K562 (cell line): Measurements from ENCODE around the gene CHRND. TPM values are rescaled to one million over a fixed set of nuclear protein-coding genes. Genes with fewer than 3 reads are reported as not detected.

Experiments
- ATAC-seq: fragments of 200-7000 bp; cut with Tn5 transposase; 3 replicates; pipeline ENCODE4 v1.9.1; 2020; ENCODE audit warnings: moderate library complexity
- BruUV-seq: library from RNA; stranded (reverse); fragments of 400-500 nt; replicated peaks from 2 replicates; lab custom pipeline; 2021; lab: Mats Ljungman, UMichigan
- CTCF ChIA-PET: fragments of 300-600 bp; formaldehyde crosslinking; extraction: SDS; loops from one replicate; lab custom pipeline; 2021; ENCODE audit warnings: low intra/inter-chr PET ratio; lab: Yijun Ruan, JAX
- POLR2A ChIA-PET: fragments of 300-600, 350-650 bp; sonication (Branson Sonifier 250); formaldehyde crosslinking; extraction: SDS; loops from one replicate; lab custom pipeline; 2021; ENCODE audit warnings: antibody characterized with exemption, inconsistent platforms; lab: Yijun Ruan, JAX
- DNase-seq, 4 experiments: peaks; one replicate each; pipeline versions ENCODE4 v3.0.0 to v3.0.0-alpha.2; 2011 to 2018; ENCODE audit warnings: low spot score in 3 of 4, mixed read lengths in 3 of 4; ENCODE audit errors: extremely low read depth in 1 of 4
- FAIRE-seq: peaks from 2 replicates; lab custom pipeline; 2011; peaks lifted over from hg19 to GRCh38; lab: Jason Lieb, UNC
- H2AFZ ChIP-seq: 2 replicates; pipeline ENCODE4 v1.6.0; 2011; ENCODE audit warnings: low read depth, low read length, control low read depth, inconsistent platforms
- H3K27ac ChIP-seq: fragments of 200-600 bp; 3 replicates; pipeline ENCODE4 v1.8.0; 2011; ENCODE audit warnings: low read depth, mild to moderate bottlenecking, control low read depth, inconsistent platforms, low read length, moderate library complexity, mixed read lengths; ENCODE audit errors: extremely low read depth
- H3K27me3 ChIP-seq, 2 experiments: fragments of 300-600 bp in 1 of 2; 2 replicates in 1 of 2; 3 replicates in 1 of 2; pipeline versions ENCODE4 v1.6.0 to v1.8.0; 2011; ENCODE audit warnings: inconsistent platforms in 2 of 2, low read length in 2 of 2, mild to moderate bottlenecking in 1 of 2, mixed read lengths in 1 of 2, moderate library complexity in 1 of 2; ENCODE audit not compliant: control insufficient read depth in 2 of 2, insufficient read depth in 2 of 2
- H3K36me3 ChIP-seq: fragments of 300-600 bp; 3 replicates; pipeline ENCODE4 v1.8.0; 2011; ENCODE audit warnings: mild to moderate bottlenecking, low read length, inconsistent platforms; ENCODE audit not compliant: control insufficient read depth, insufficient read depth
- H3K4me1 ChIP-seq, 2 experiments: fragments of 200-600 bp in 1 of 2; replicated peaks in 1 of 2; 2 replicates in 1 of 2; 3 replicates in 1 of 2; pipeline versions ENCODE4 v1.5.1 to v1.8.0; 2011; ENCODE audit warnings: inconsistent platforms in 2 of 2, low read length in 2 of 2, mild to moderate bottlenecking in 1 of 2, mixed read lengths in 1 of 2, moderate library complexity in 1 of 2; ENCODE audit not compliant: control insufficient read depth in 2 of 2, insufficient read depth in 2 of 2
- H3K4me2 ChIP-seq: 2 replicates; pipeline ENCODE4 v1.6.1; 2011; ENCODE audit warnings: low read length, control low read depth, inconsistent platforms, mixed read lengths; ENCODE audit not compliant: insufficient read depth
- H3K4me3 ChIP-seq: fragments of 200-600 bp; sonication (generic), shearing (Covaris generic); 2 replicates; pipeline ENCODE4 v1.5.1; 2016; ENCODE audit warnings: control low read depth, inconsistent platforms
- H3K79me2 ChIP-seq: fragments of 200-600 bp; 3 replicates; pipeline ENCODE4 v1.8.0; 2011; ENCODE audit warnings: low read length, inconsistent platforms; ENCODE audit not compliant: control insufficient read depth, insufficient read depth
- H3K9ac ChIP-seq, 2 experiments: 2 replicates each; pipeline versions ENCODE4 v1.6.0 to v1.6.1; 2011; ENCODE audit warnings: low read depth in 2 of 2, low read length in 2 of 2, control low read depth in 1 of 2, inconsistent platforms in 1 of 2, mild to moderate bottlenecking in 1 of 2, mixed read lengths in 1 of 2; ENCODE audit not compliant: insufficient read depth in 1 of 2
- H3K9me1 ChIP-seq: one replicate; pipeline ENCODE4 v1.6.0; 2011; ENCODE audit warnings: inconsistent platforms, mild to moderate bottlenecking, low read length, moderate library complexity; ENCODE audit not compliant: control insufficient read depth, insufficient read depth
- H3K9me3 ChIP-seq: replicated peaks from 2 replicates; pipeline ENCODE4 v1.5.1; 2011; ENCODE audit warnings: low read depth, low read length, inconsistent platforms; ENCODE audit not compliant: control insufficient read depth, insufficient read depth
- H4K20me1 ChIP-seq: replicated peaks from 2 replicates; pipeline ENCODE4 v1.6.1; 2011; ENCODE audit warnings: low read length, inconsistent platforms, mixed read lengths; ENCODE audit not compliant: control insufficient read depth, insufficient read depth
- ASH1L ChIP-seq: fragments of 450-650 bp; IDR thresholded peaks from 2 replicates; pipeline ENCODE4 v1.6.1; 2018; ENCODE audit warnings: borderline replicate concordance, mild to moderate bottlenecking, low read depth; ENCODE audit not compliant: partially characterized antibody
- CAMTA2 ChIP-seq: fragments of 250-450 bp; sonication (Bioruptor Pico); conservative IDR thresholded peaks from 2 replicates; pipeline ENCODE4 v1.5.1; 2022
- CBFB ChIP-seq: sonication (generic); formaldehyde crosslinking; IDR thresholded peaks from 2 replicates; pipeline ENCODE4 v1.4.0; 2020; ENCODE audit warnings: mild to moderate bottlenecking, missing genetic modification reagents
- LEF1 ChIP-seq: fragments of 450-650 bp; IDR thresholded peaks from 2 replicates; pipeline ENCODE4 v1.6.1; 2016; ENCODE audit warnings: mild to moderate bottlenecking
- NBN ChIP-seq: fragments of 450-650 bp; IDR thresholded peaks from 2 replicates; pipeline ENCODE4 v1.6.1; 2016; ENCODE audit warnings: low read depth, mild to moderate bottlenecking
- POLR2AphosphoS2 ChIP-seq: IDR thresholded peaks from 2 replicates; pipeline ENCODE4 v1.6.1; 2012; ENCODE audit warnings: low read length, improper control_type of control experiment
- PRPF4 ChIP-seq: fragments of 200-400 bp; formaldehyde crosslinking; IDR thresholded peaks from one replicate; pipeline ENCODE4 v1.6.1; 2017; ENCODE audit warnings: low read length, low read depth, mild to moderate bottlenecking; ENCODE audit not compliant: insufficient read depth, poor library complexity, severe bottlenecking
- THAP7 ChIP-seq: fragments of 250-450 bp; sonication (Bioruptor Pico); IDR thresholded peaks from 2 replicates; pipeline ENCODE4 v1.5.0; 2021
- ZNF592 ChIP-seq: fragments of 450-650 bp; IDR thresholded peaks from 2 replicates; pipeline ENCODE4 v1.6.1; 2017; ENCODE audit warnings: antibody characterized with exemption, mild to moderate bottlenecking
- WGBS: fragments of 100-300 bp; shearing (Covaris generic); methylation state at CpG from one replicate; pipeline ENCODE4 v1.1.6; 2016; ENCODE audit warnings: low coverage, mixed read lengths; ENCODE audit not compliant: insufficient coverage; ENCODE audit errors: missing lambda C conversion rate; 5-methylcytosine and 5-hydroxymethylcytosine counted together
- in situ Hi-C: fragments of 300-500 bp; cut with MboI; formaldehyde crosslinking; loops from 4 replicates; pipeline ENCODE4 v1.15.0; 2018; ENCODE audit warnings: inconsistent platforms, mixed read lengths
- intact Hi-C: fragments of 100-400 bp; cut with micrococcal nuclease; formaldehyde crosslinking; loops from 2 replicates; pipeline ENCODE4 v1.14.2; 2022
- polyA plus RNA-seq, 8 experiments: library from polyadenylated mRNA; depleted of rRNA in 4 of 8; stranded (reverse) in 5 of 8; unstranded in 3 of 8; fragments of >200 nt; fragmentation: Nextera tagmentation in 2 of 8; fragmentation: Illumina TruSeq in 1 of 8; extraction: Ambion mirVana in 2 of 8; extraction: Trizol in 1 of 8; gene quantifications; 2 replicates each; pipeline versions ENCODE4 v1.2.1 to v1.2.3, GENCODE V29; 2011 to 2014; ENCODE audit warnings: inconsistent platforms in 1 of 8, missing spikeins in 1 of 8
- total RNA-seq, 7 experiments: library from RNA; depleted of rRNA in 6 of 7; stranded (reverse); fragments of >200 nt in 6 of 7; fragmentation: Illumina TruSeq in 2 of 7; extraction: Trizol in 2 of 7; gene quantifications; 2 replicates each; pipeline versions ENCODE4 v1.2.1 to v1.2.3, GENCODE V29; 2011 to 2021; ENCODE audit warnings: low replicate concordance in 1 of 7

CHRND gene
- total and polyA plus RNA-seq, 9 of the 15 experiments (the other 6 are each of a cell fraction or from before 2014, with no cell fraction given): not detected

GRCh38 chr2:232550354-232551249 is 24.6 kb downstream of the CHRND start, which contains the start of the genes EIF4E2 and TIGD1:
EIF4E2 (plus strand) TSS chr2:232550689; CDS start chr2:232550725, 36 bp downstream.
TIGD1 (minus strand) TSS chr2:232550557; CDS start chr2:232549882, 675 bp downstream.
- Histone ChIP-seq H3K9me3 (no peaks in the 10 kb centered on the region; the same call in 1 of the 2 replicates), H3K36me3 (peaks cover 32% of the 10 kb centered on the region; the same call in 2 of the 3 replicates), H3K4me1 (peaks cover 6 to 7% of the 10 kb centered on the region in 2 experiments; a peak in 4 of 5 replicates), H3K27ac (peak within 1 kb of the TSS; percentile 81), H3K4me2 (peak within 1 kb of the TSS; percentile 96), H4K20me1 (no peaks in the 10 kb centered on the region), H3K9me1 (no peaks in the 10 kb centered on the region), H3K27me3 (no peaks in the 10 kb centered on the region), H3K79me2 (peaks cover 70% of the 10 kb centered on the region), H3K9ac (peak within 1 kb of the TSS; percentile 86 to 98), H2AFZ (peak within 1 kb of the TSS; percentile 79), H3K4me3 (peak within 1 kb of the TSS; percentile 59)
- BruUV-seq: TSS peak; percentile 52
- POLR2A ChIA-PET: interaction anchor here (0.6 to 1.4 kb wide), 6 partner anchors 9 to 700 kb away, joined by 3 to 9 read pairs (median 4); partner anchors contain the start of gene EFHD1
- DNase-seq: peak; percentile 90 to 96 (median 94)
- CTCF ChIA-PET: no interaction called here
- FAIRE-seq: peak; percentile 78
- in situ Hi-C loops: no loop called here
- peak; percentile 97 for ATAC-seq
- intact Hi-C loops: no loop called here
- whole genome bisulfite sequencing: 3% methylated on average over 19 of the region's 81 CpGs
- TF ChIP-seq THAP7 (CRISPR knock-in tag): no peak; the same call in 1 of the 2 replicates
- peak; percentile 29; the same call in 1 of the 2 replicates for TF ChIP-seq CBFB (CRISPR knock-in tag)
- TF ChIP-seq ZNF592: no peak; the same call in 1 of the 2 replicates
- no peak for TF ChIP-seq ASH1L
- no peak; the same call in 1 of the 2 replicates for TF ChIP-seq LEF1
- TF ChIP-seq POLR2AphosphoS2: no peak
- TF ChIP-seq CAMTA2 (CRISPR knock-in tag): no peak
- TF ChIP-seq NBN: no peak
- TF ChIP-seq PRPF4: peak; percentile 64
